ENCODE results near the gene TNFAIP8L2. TPM values are rescaled to one million over a fixed set of nuclear protein-coding genes. Genes with fewer than 3 reads are reported as not detected.
"Not testable (repeated sequence)": the region's sequence is repeated elsewhere in the genome, so short reads cannot be mapped to it uniquely, and the experiment has no call there.

TNFAIP8L2 gene
- total RNA-seq, 1 donor from 2014 or later, result not detected

GRCh38 chr1:151196292-151196800 lies 39.9 kb downstream of the TNFAIP8L2 start:
- Histone ChIP-seq H3K4me3 (ENCODE audit: low read depth, low read length) (no peak overlapping the region), H3K27me3 (ENCODE audit: control insufficient read depth, insufficient read depth, low read length) (no peaks in the 10 kb centered on the region), H3K36me3 (ENCODE audit: control insufficient read depth, insufficient read depth, low read length) (no peaks in the 10 kb centered on the region)
- FAIRE-seq (no peak), DNase-seq (ENCODE audit: low read depth) (peak; percentile 87)
- peak; percentile 29 for TF ChIP-seq CTCF (IDR thresholded peaks at IDR 0.05; ENCODE audit: insufficient read depth, low read length, severe bottlenecking)

DNA sequence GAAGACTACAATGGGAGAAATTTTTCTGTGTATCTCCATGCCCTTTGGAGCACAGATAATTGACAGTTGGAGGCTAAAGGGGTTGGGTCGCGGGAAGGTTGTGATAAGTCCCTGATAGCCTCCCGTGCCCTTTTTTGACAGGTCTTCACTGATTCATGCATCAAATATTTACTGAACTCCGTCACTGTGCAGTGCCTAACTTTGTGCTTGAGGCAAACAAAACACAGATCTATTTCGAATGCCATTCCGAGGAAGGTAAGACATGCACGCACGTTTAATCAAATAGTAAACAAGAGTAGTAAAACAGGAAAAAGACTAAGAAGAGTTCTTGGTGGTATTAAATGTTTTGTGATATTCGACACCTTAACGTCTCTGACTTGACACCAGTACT lies 41.4 kb downstream of the TNFAIP8L2 start:
- FAIRE-seq (no peak), DNase-seq (ENCODE audit: low read depth) (peak; percentile 62)
- Histone ChIP-seq H3K36me3 (ENCODE audit: control insufficient read depth, insufficient read depth, low read length) (peaks cover 5% of the 10 kb centered on the region), H3K27me3 (ENCODE audit: control insufficient read depth, insufficient read depth, low read length) (no peaks in the 10 kb centered on the region), H3K4me3 (ENCODE audit: low read depth, low read length) (peak overlapping the region; percentile 62)
- TF ChIP-seq CTCF (IDR thresholded peaks at IDR 0.05; ENCODE audit: insufficient read depth, low read length, severe bottlenecking), result no peak

DNA sequence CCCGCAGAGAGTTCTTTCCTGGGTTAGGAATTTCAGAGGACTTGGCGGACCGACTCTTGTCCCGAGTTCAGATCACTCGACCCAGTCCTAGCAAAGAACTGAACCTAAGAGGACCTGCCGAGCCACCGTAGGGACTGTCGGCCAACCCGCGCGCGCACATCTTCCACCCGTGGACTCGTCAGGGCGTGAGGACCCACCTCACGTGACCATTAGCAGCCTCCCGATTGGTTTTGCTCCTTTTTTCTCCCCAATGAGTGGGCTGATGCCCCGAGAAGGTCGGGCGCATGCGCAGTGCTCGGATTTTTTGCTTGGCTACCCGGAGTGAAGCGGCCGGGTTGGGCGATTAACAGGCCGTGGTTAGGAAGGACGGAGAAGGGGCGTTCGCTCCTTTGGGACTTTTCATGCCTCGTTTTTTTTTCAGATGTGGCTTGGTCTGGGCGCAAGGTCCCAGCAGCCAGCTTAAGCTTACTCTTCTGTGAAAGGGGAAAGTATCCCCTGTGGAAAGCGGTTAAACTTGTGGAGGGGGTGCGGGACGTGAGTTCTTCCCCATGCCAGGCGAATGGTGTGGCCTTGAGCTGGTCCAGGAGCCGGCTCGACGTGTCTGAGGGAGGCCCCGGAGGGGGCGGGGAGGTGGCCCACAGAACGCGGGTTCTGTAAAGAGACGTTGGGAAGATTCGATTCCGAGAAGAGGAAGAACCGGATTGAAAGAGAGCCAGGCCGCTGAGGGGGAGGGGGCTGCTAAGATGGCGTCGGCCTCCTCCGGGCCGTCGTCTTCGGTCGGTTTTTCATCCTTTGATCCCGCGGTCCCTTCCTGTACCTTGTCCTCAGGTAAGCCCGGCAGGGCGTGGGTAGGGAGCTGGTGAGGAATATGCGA lies 42.0 kb downstream of the TNFAIP8L2 start, which contains the start of gene PIP5K1A:
TSS of gene PIP5K1A (plus strand) at position 299 of the 874 bp plus-strand sequence. CDS start at position 744, 445 bp downstream.
- DNase-seq (ENCODE audit: low read depth) (peak; percentile 93), FAIRE-seq (no peak)
- Histone ChIP-seq H3K27me3 (ENCODE audit: control insufficient read depth, insufficient read depth, low read length) (no peaks in the 10 kb centered on the region), H3K36me3 (ENCODE audit: control insufficient read depth, insufficient read depth, low read length) (peaks cover 8% of the 10 kb centered on the region), H3K4me3 (ENCODE audit: low read depth, low read length) (peak within 1 kb of the TSS; percentile 62)
- no peak for TF ChIP-seq CTCF (IDR thresholded peaks at IDR 0.05; ENCODE audit: insufficient read depth, low read length, severe bottlenecking)

- FAIRE-seq, result no peak
- H3K4me3 ChIP-seq (ENCODE audit: low read depth, low read length), result peak overlapping the region; percentile 62
Observed at GRCh38 chr1:151199873-151200581, 43.6 kb downstream of the TNFAIP8L2 start.

DNA sequence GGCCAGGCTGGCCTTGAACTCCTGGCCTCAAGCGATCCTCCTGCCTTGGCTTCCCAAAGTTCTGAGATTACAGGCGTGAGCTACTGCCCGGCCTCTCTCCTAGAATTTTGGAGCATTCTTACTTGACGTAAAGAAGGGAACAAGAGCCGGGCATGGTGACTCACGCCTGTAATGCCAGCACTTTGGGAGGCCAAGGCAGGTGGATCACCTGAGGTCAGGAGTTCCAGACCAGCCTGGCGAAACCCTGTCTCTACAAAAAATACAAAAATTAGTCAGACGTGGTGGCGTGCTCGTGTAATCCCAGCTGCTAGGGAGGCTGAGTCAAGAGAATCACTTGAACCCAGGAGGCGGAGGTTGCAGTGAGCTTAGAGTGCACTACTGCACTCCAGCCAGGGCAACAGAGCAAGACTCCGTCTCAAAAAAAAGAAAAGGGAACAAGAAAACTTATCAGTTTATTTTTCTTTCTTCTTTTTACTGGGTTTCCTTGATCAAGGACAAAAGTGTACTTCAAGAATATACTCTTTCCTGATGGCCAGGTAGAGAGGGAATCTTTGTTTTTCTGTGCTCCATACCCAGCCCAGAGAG lies 49.0 kb downstream of the TNFAIP8L2 start:
- not testable (repeated sequence) for H3K27me3 ChIP-seq (ENCODE audit: control insufficient read depth, insufficient read depth, low read length); H3K4me3 ChIP-seq (ENCODE audit: low read depth, low read length); FAIRE-seq; DNase-seq (ENCODE audit: low read depth)
- H3K36me3 ChIP-seq (ENCODE audit: control insufficient read depth, insufficient read depth, low read length), result peaks cover 13% of the 10 kb centered on the region

More at GRCh38 chr1:151199873-151200581, 43.6 kb downstream of the TNFAIP8L2 start:
- Histone ChIP-seq H3K27me3 (ENCODE audit: control insufficient read depth, insufficient read depth, low read length) (no peaks in the 10 kb centered on the region), H3K36me3 (ENCODE audit: control insufficient read depth, insufficient read depth, low read length) (peaks cover 9% of the 10 kb centered on the region)
- no peak for TF ChIP-seq CTCF (IDR thresholded peaks at IDR 0.05; ENCODE audit: insufficient read depth, low read length, severe bottlenecking)
- peak; percentile 90 for DNase-seq (ENCODE audit: low read depth)

Other genes starting within 250 kb of the TNFAIP8L2 start
- 24.0 and 24.7 TPM in 2 replicates for gene SETDB1, start 230.3 kb upstream of the TNFAIP8L2 start, total RNA-seq
- gene CERS2, start 181.8 kb upstream of the TNFAIP8L2 start, total RNA-seq, result 55.2 and 82.9 TPM in 2 replicates
- gene ANXA9, start 174.4 kb upstream of the TNFAIP8L2 start, total RNA-seq, result 0.26 and 0.90 TPM in 2 replicates
- gene MINDY1, start 149.7 kb upstream of the TNFAIP8L2 start, total RNA-seq, result 5.5 and 13.6 TPM in 2 replicates
- gene PRUNE1, start 148.2 kb upstream of the TNFAIP8L2 start, total RNA-seq, result 6.6 and 6.9 TPM in 2 replicates
- 4.7 and 68.1 TPM in 2 replicates for gene BNIPL, start 120.1 kb upstream of the TNFAIP8L2 start, total RNA-seq
- 0.53 and 0.64 TPM in 2 replicates for gene C1orf56, start 108.9 kb upstream of the TNFAIP8L2 start, total RNA-seq
- gene CDC42SE1, start 97.0 kb upstream of the TNFAIP8L2 start, total RNA-seq, result 81.6 and 125 TPM in 2 replicates
- gene MLLT11, start 96.3 kb upstream of the TNFAIP8L2 start, total RNA-seq, result 0.79 and 4.4 TPM in 2 replicates
- gene GABPB2, start 85.9 kb upstream of the TNFAIP8L2 start, total RNA-seq, result 10.8 and 19.3 TPM in 2 replicates
- 0.38 and 0.53 TPM in 2 replicates for gene SEMA6C, start 10.0 kb upstream of the TNFAIP8L2 start, total RNA-seq
- gene LYSMD1, start 9.3 kb downstream of the TNFAIP8L2 start, total RNA-seq, result 5.0 and 8.6 TPM in 2 replicates
- gene SCNM1, start 9.5 kb downstream of the TNFAIP8L2 start, total RNA-seq, result 19.7 and 34.9 TPM in 2 replicates
- gene TMOD4, start 19.3 kb downstream of the TNFAIP8L2 start, total RNA-seq, result not detected in 2 replicates
- gene VPS72, start 33.5 kb downstream of the TNFAIP8L2 start, total RNA-seq, result 64.2 and 69.4 TPM in 2 replicates
- gene PIP5K1A, start 41.9 kb downstream of the TNFAIP8L2 start, total RNA-seq, result 40.2 and 44.0 TPM in 2 replicates
- 259 and 280 TPM in 2 replicates for gene PSMD4, start 98.1 kb downstream of the TNFAIP8L2 start, total RNA-seq
- gene ZNF687, start 125.7 kb downstream of the TNFAIP8L2 start, total RNA-seq, result 9.0 and 12.8 TPM in 2 replicates
- gene PI4KB, start 170.8 kb downstream of the TNFAIP8L2 start, total RNA-seq, result 20.8 and 30.9 TPM in 2 replicates
- gene RFX5, start 190.6 kb downstream of the TNFAIP8L2 start, total RNA-seq, result 8.8 and 16.6 TPM in 2 replicates
- gene SELENBP1, start 216.1 kb downstream of the TNFAIP8L2 start, total RNA-seq, result 4.2 and 7.0 TPM in 2 replicates
- 350 and 396 TPM in 2 replicates for gene PSMB4, start 242.9 kb downstream of the TNFAIP8L2 start, total RNA-seq